HepG2 (cell line): ENCODE measurements around the gene FOXA1. TPM values are rescaled to one million over a fixed set of nuclear protein-coding genes. Genes with fewer than 3 reads are reported as not detected.
A peak's percentile ranks its signal among the peaks of the same experiment; 100 is the strongest.

Experiments
- ATAC-seq: fragments of 200-7000 bp; cut with Tn5 transposase; 3 replicates; pipeline ENCODE4 v1.9.1; 2020; ENCODE audit warnings: mild to moderate bottlenecking, moderate library complexity
- BruUV-seq: library from RNA; stranded (reverse); fragments of 400-500 nt; replicated peaks from 2 replicates; lab custom pipeline; 2021; lab: Mats Ljungman, UMichigan
- CTCF ChIA-PET: fragments of 300-600 bp; formaldehyde crosslinking; extraction: SDS; loops from one replicate; lab custom pipeline; 2021; ENCODE audit warnings: low total read pairs, inconsistent platforms, low intra/inter-chr PET ratio; lab: Yijun Ruan, JAX
- POLR2A ChIA-PET: fragments of 350-600 bp; sonication (Branson Sonifier 250); formaldehyde crosslinking; loops from one replicate; lab custom pipeline; 2020; ENCODE audit warnings: antibody characterized with exemption, inconsistent platforms; lab: Yijun Ruan, JAX
- DNase-seq: peaks from one replicate; pipeline ENCODE4 v3.0.0-alpha.2; 2015; ENCODE audit warnings: low spot score
- FAIRE-seq: peaks from 3 replicates; lab custom pipeline; 2011; peaks lifted over from hg19 to GRCh38; lab: Jason Lieb, UNC
- H2AFZ ChIP-seq: one replicate; pipeline ENCODE4 v1.6.1; 2011; ENCODE audit warnings: low read length, inconsistent platforms
- H3K27ac ChIP-seq: fragments of 300-600 bp; 3 replicates; pipeline ENCODE4 v1.8.0; 2011; ENCODE audit warnings: mixed run types, mild to moderate bottlenecking, mixed read lengths, low read length, inconsistent platforms; ENCODE audit not compliant: insufficient read depth; ENCODE audit errors: extremely low read length
- H3K27me3 ChIP-seq, 2 experiments: fragments of 200-600 bp in 1 of 2; 2 replicates in 1 of 2; 3 replicates in 1 of 2; pipeline versions ENCODE4 v1.6.0 to v1.8.0; 2011; ENCODE audit warnings: low read length in 2 of 2, mild to moderate bottlenecking in 2 of 2, moderate library complexity in 2 of 2, inconsistent platforms in 1 of 2; ENCODE audit not compliant: insufficient read depth in 2 of 2, control insufficient read depth in 1 of 2
- H3K36me3 ChIP-seq, 2 experiments: fragments of 200-600 bp in 1 of 2; replicated peaks in 1 of 2; 2 replicates in 1 of 2; 3 replicates in 1 of 2; pipeline versions ENCODE4 v1.5.1 to v1.8.0; 2011; ENCODE audit warnings: low read length in 2 of 2, inconsistent platforms in 1 of 2; ENCODE audit not compliant: insufficient read depth in 2 of 2, control insufficient read depth in 1 of 2
- H3K4me1 ChIP-seq: 2 replicates; pipeline ENCODE4 v1.5.1; 2012; ENCODE audit warnings: low read length, inconsistent platforms; ENCODE audit not compliant: insufficient read depth
- H3K4me2 ChIP-seq: 2 replicates; pipeline ENCODE4 v1.6.0; 2011; ENCODE audit warnings: low read depth, low read length, inconsistent platforms
- H3K4me3 ChIP-seq, 3 experiments: fragments of 200-600 bp in 1 of 3; sonication (generic), shearing (Covaris generic) in 1 of 3; replicated peaks in 1 of 3; 2 replicates each; pipeline ENCODE4 v1.5.1; 2011 to 2016; ENCODE audit warnings: low read length in 3 of 3, inconsistent platforms in 2 of 3, low read depth in 2 of 3, mild to moderate bottlenecking in 2 of 3, control low read depth in 1 of 3, mixed read lengths in 1 of 3; ENCODE audit not compliant: insufficient read depth in 1 of 3
- H3K79me2 ChIP-seq: one replicate; pipeline ENCODE4 v1.6.1; 2011; ENCODE audit warnings: low read length, inconsistent platforms; ENCODE audit not compliant: insufficient read depth
- H3K9ac ChIP-seq: 2 replicates; pipeline ENCODE4 v1.6.0; 2011; ENCODE audit warnings: mild to moderate bottlenecking, low read depth, low read length, inconsistent platforms; ENCODE audit not compliant: insufficient read depth
- H3K9me3 ChIP-seq: 2 replicates; pipeline ENCODE4 v1.5.1; 2012; ENCODE audit warnings: mild to moderate bottlenecking, low read length
- H4K20me1 ChIP-seq: 2 replicates; pipeline ENCODE4 v1.6.0; 2011; ENCODE audit warnings: inconsistent platforms, mild to moderate bottlenecking, low read length, moderate library complexity; ENCODE audit not compliant: insufficient read depth
- AHR ChIP-seq: IDR thresholded peaks from 2 replicates; pipeline ENCODE4 v1.6.1; 2018; ENCODE audit warnings: missing genetic modification reagents, missing compliant biosample characterization
- CBX1 ChIP-seq: IDR thresholded peaks from one replicate; pipeline ENCODE4 v1.6.1; 2016; ENCODE audit warnings: antibody characterized with exemption, low read depth
- CC2D1A ChIP-seq: sonication (generic); formaldehyde crosslinking; IDR thresholded peaks from 2 replicates; pipeline ENCODE4 v1.8.1; 2023; ENCODE audit warnings: mild to moderate bottlenecking, missing genetic modification reagents
- HNF4A ChIP-seq: sonication (generic); formaldehyde crosslinking; IDR thresholded peaks from 2 replicates; pipeline ENCODE4 v1.4.0; 2020; ENCODE audit warnings: missing genetic modification reagents
- KLF13 ChIP-seq: sonication (generic); formaldehyde crosslinking; IDR thresholded peaks from 2 replicates; pipeline ENCODE4 v1.4.0; 2020; ENCODE audit warnings: mild to moderate bottlenecking, missing genetic modification reagents
- KMT2A ChIP-seq: sonication (generic); formaldehyde crosslinking; IDR thresholded peaks from 2 replicates; pipeline ENCODE4 v1.4.0; 2020; ENCODE audit warnings: missing genetic modification reagents
- MED1 ChIP-seq: sonication (generic); formaldehyde crosslinking; IDR thresholded peaks from 2 replicates; pipeline ENCODE4 v1.4.0; 2020; ENCODE audit warnings: missing genetic modification reagents
- RBFOX2 ChIP-seq: fragments of 200-400 bp; formaldehyde crosslinking; IDR thresholded peaks from 2 replicates; pipeline ENCODE4 v1.6.1; 2017; ENCODE audit warnings: low read depth, mild to moderate bottlenecking, low read length
- WGBS: methylation state at CpG from one replicate; pipeline ENCODE4 v1.1.6; 2017; ENCODE audit warnings: low lambda C conversion rate; 5-methylcytosine and 5-hydroxymethylcytosine counted together
- in situ Hi-C: cut with HindIII; loops from 2 replicates; pipeline ENCODE4 v1.10.0; 2017; ENCODE audit warnings: low pct_unique_long_range_greater_than_20kb; ENCODE audit not compliant: extremely low pct_ligation_motif_present
- intact Hi-C: fragments of 100-400 bp; cut with micrococcal nuclease; formaldehyde crosslinking; loops from one replicate; pipeline ENCODE4 v1.10.0; 2022; ENCODE audit not compliant: unreplicated experiment
- polyA plus RNA-seq, 8 experiments: library from polyadenylated mRNA; depleted of rRNA in 3 of 8; stranded (reverse) in 7 of 8; unstranded in 1 of 8; fragments of >200 nt; fragmentation: Illumina TruSeq in 4 of 8; extraction: Trizol in 4 of 8; gene quantifications; 2 replicates each; pipeline versions ENCODE4 v1.2.1 to v1.2.3, GENCODE V29; 2011 to 2016; ENCODE audit warnings: low read depth in 4 of 8, missing spikeins in 1 of 8, mixed read lengths in 1 of 8; ENCODE audit not compliant: insufficient read depth in 1 of 8
- total RNA-seq, 5 experiments: library from RNA; depleted of rRNA; stranded (reverse); fragments of >200 nt; fragmentation: Illumina TruSeq; extraction: Trizol; gene quantifications; 2 replicates each; pipeline ENCODE4 v1.2.3, GENCODE V29; 2016; ENCODE audit warnings: low read depth in 1 of 5
- TF ChIP-seq, protein P1 (sequence below), 2 experiments: sonication (generic) in 1 of 2; formaldehyde crosslinking in 1 of 2; IDR thresholded peaks; 2 replicates each; pipeline versions ENCODE4 v1.4.0 to v1.6.1; 2016 to 2020; ENCODE audit warnings: borderline replicate concordance in 1 of 2, low read depth in 1 of 2, mild to moderate bottlenecking in 1 of 2, missing genetic modification reagents in 1 of 2
- TF ChIP-seq, protein P2 (sequence below): sonication (generic); formaldehyde crosslinking; IDR thresholded peaks from 2 replicates; pipeline ENCODE4 v1.4.0; 2020; ENCODE audit warnings: mild to moderate bottlenecking, missing genetic modification reagents

Gene FOXA1
- total and polyA plus RNA-seq, 2 of the 13 experiments (the other 11 are each of a cell fraction or from before 2014, with no cell fraction given): 43.4 to 58.6 TPM

DNA sequence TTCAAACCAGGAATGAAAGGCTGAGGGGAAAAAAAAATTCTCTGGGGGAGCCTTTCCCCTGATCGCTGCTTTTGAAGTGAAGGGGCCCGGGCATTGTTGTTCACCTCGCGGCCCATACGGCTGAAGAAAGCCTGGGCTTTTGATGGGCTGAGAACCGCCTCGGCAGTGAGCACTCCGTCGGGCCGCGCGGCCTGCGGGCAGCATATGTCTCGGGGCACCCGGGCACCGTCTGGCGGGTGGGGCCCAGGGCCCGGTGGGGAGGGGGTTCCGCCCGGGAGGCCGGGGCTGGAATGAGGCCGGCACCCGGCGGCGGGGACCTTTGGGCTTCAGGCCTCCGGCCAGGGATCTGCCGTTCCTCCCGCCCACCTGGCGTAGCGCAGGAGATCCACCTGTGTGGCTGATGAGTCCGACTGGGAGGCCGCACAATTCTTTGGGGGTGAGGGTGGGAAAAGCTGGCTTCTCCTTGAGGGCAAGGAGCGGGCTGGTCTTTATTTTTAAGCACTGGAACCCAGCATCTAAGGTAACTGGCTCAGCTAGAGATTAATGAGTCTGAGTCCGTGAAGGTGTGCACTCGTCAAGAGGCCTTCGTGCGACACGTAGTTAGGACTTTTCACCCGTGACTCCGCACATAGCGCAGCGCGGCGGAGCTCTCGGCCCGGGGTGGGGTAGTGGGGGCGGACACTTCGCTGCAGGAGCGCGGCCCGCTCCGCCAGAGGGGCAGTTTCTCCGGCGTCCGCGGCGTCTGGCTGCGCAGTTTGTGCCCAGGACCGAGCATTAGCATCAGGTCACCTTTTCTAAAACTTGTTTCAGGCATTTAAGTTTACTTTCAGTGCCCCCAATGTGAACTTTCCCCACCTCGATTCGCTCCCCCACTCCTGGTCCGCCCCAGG, 10.6 kb downstream of the FOXA1 start (continued):
- TF ChIP-seq, protein P1, sequence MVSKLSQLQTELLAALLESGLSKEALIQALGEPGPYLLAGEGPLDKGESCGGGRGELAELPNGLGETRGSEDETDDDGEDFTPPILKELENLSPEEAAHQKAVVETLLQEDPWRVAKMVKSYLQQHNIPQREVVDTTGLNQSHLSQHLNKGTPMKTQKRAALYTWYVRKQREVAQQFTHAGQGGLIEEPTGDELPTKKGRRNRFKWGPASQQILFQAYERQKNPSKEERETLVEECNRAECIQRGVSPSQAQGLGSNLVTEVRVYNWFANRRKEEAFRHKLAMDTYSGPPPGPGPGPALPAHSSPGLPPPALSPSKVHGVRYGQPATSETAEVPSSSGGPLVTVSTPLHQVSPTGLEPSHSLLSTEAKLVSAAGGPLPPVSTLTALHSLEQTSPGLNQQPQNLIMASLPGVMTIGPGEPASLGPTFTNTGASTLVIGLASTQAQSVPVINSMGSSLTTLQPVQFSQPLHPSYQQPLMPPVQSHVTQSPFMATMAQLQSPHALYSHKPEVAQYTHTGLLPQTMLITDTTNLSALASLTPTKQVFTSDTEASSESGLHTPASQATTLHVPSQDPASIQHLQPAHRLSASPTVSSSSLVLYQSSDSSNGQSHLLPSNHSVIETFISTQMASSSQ (IDR thresholded peaks at IDR 0.05; ENCODE audit: low read depth): no peak
- TF ChIP-seq, protein P1 (CRISPR knock-in tag; IDR thresholded peaks at IDR 0.05; ENCODE audit: borderline replicate concordance): 0 out of 2 replicates have a peak, but pooled peaks have one; percentile 21

DNA sequence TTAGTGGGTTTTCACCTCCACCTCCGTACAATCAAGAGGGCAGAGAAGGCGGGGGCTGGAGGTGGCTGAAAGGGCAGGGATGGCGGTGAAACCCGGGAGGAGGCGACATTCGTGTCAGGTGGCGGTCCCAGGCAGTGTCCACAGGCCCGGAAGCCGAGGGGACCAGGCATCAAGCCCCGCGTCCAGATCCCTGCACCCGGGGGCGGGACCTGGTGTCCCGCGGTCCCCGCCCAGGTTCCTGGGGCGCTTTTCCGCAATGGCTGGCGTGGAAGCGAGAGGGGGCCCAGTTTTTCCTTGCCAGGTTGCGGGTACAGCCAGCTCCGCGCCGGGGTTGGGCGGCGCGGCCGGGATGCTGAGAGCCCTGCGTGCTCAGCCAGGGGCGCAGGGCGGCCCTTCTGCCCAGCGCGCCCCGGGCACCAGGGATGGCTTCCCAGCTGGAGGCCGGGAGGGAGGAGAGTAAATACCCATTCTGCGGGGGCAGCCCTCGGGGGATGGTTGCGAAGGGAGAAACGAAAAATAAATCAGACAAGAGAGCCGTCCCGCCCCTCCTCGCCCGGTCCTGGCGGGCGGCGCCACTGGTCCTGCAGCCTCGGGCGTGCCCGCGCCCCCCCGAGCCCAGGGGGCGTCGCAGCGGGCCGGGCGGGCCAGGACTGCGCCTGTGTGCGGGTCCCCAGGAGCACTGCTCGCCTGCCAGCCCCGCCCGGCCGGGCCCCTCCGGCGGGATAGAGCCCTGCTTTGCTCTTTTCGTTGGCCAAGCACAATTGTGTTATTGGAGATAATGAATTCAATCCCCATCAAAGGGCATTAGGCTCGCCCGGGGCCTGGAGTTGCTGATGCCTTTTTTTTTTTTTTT, 11.5 kb downstream of the FOXA1 start:
- ATAC-seq (peak; percentile 64), FAIRE-seq (no peak)
- peak overlapping the region; percentile 47 for H3K9ac ChIP-seq
- no peak for TF ChIP-seq AHR (CRISPR knock-in tag)
- peak; percentile 70; the same call in 1 of the 2 replicates for TF ChIP-seq KMT2A (CRISPR knock-in tag)
- no peak; the same call in 1 of the 2 replicates for TF ChIP-seq MED1 (CRISPR knock-in tag)
- peak; percentile 92 for TF ChIP-seq RBFOX2
- no peak for TF ChIP-seq CC2D1A (CRISPR knock-in tag)
- 0 out of 2 replicates have a peak, but pooled peaks have one; percentile 23 for TF ChIP-seq KLF13 (CRISPR knock-in tag)
- no peak for TF ChIP-seq HNF4A (CRISPR knock-in tag)
- TF ChIP-seq CBX1: peak; percentile 25
- TF ChIP-seq, protein P2, sequence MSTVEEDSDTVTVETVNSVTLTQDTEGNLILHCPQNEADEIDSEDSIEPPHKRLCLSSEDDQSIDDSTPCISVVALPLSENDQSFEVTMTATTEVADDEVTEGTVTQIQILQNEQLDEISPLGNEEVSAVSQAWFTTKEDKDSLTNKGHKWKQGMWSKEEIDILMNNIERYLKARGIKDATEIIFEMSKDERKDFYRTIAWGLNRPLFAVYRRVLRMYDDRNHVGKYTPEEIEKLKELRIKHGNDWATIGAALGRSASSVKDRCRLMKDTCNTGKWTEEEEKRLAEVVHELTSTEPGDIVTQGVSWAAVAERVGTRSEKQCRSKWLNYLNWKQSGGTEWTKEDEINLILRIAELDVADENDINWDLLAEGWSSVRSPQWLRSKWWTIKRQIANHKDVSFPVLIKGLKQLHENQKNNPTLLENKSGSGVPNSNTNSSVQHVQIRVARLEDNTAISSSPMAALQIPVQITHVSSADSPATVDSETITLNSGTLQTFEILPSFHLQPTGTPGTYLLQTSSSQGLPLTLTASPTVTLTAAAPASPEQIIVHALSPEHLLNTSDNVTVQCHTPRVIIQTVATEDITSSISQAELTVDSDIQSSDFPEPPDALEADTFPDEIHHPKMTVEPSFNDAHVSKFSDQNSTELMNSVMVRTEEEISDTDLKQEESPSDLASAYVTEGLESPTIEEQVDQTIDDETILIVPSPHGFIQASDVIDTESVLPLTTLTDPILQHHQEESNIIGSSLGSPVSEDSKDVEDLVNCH (CRISPR knock-in tag): no peak

More for the DNA sequence above, 11.5 kb downstream of the FOXA1 start:
- ChIA-PET POLR2A (interaction anchor here (1.1 to 3.4 kb wide), 3 partner anchors 12 to 346 kb away, joined by 3 to 15 read pairs (median 4); partner anchors contain the start of genes FOXA1 and TTC6), CTCF (no interaction called here)
- no peaks in the 10 kb centered on the region for H4K20me1 ChIP-seq
- in situ Hi-C loops (no loop called here), intact Hi-C loops (no loop called here)
- no peaks in the 10 kb centered on the region for H3K9me3 ChIP-seq
- H3K4me1 ChIP-seq: peaks cover 24% of the 10 kb centered on the region
- peaks cover 4% of the 10 kb centered on the region for H3K79me2 ChIP-seq
- WGBS: 73% methylated on average over 67 of the region's 67 CpGs
- H3K27ac ChIP-seq: peak overlapping the region; percentile 43
- no TSS peak for BruUV-seq
- DNase-seq: peak; percentile 54
- peak overlapping the region; percentile 46 to 70 (median 68); a peak in 5 of 6 replicates for H3K4me3 ChIP-seq
- no peaks in the 10 kb centered on the region; a peak in 1 of 5 replicates for H3K27me3 ChIP-seq
- H3K4me2 ChIP-seq: peak overlapping the region; percentile 45
- no peaks in the 10 kb centered on the region for H3K36me3 ChIP-seq
- no peak overlapping the region for H2AFZ ChIP-seq
